ENCODE data around the gene SLC30A4. TPM values are rescaled to one million over a fixed set of nuclear protein-coding genes. Genes with fewer than 3 reads are reported as not detected.
A peak's percentile ranks its signal among the peaks of the same experiment; 100 is the strongest.
"Not testable (repeated sequence)": the region's sequence is repeated elsewhere in the genome, so short reads cannot be mapped to it uniquely, and the experiment has no call there.

SLC30A4 gene
- polyA plus RNA-seq, 2 of the 4 experiments (the other 2 are of a cell fraction), result 2.2 to 3.1 TPM

DNA sequence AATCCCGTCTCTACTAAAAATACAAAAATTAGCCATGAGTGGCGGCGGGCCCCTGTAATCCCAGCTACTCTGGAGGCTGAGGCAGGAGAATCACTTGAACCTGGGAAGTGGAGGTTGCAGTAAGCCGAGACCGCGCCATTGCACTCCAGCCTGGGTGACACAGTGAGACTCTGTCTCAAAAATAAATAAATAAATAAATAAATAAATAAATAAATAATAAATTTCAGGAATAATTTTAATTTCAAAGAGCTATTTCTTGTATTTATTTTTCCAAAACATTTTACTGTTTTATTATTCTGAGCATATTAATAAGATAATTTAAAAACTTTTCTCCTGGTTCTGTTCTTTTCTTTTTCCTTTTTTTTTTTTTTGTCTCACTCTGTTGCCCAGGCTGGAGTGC, 15.4 kb downstream of the SLC30A4 start:
- H3K9me3 ChIP-seq; FAIRE-seq; H3K4me2 ChIP-seq; H3K4me1 ChIP-seq; H3K27ac ChIP-seq; CTCF ChIA-PET; ATAC-seq; H3K4me3 ChIP-seq; POLR2A ChIA-PET; DNase-seq (ENCODE audit: low read depth in 1 of 2, low spot score in 1 of 2): not testable (repeated sequence)
- WGBS (ENCODE audit: missing lambda C conversion rate), result 95% methylated on average over 6 of the region's 6 CpGs
- peak; percentile 32; the same call in 1 of the 2 replicates for TF ChIP-seq ZC3H11A (IDR thresholded peaks at IDR 0.05)

DNA sequence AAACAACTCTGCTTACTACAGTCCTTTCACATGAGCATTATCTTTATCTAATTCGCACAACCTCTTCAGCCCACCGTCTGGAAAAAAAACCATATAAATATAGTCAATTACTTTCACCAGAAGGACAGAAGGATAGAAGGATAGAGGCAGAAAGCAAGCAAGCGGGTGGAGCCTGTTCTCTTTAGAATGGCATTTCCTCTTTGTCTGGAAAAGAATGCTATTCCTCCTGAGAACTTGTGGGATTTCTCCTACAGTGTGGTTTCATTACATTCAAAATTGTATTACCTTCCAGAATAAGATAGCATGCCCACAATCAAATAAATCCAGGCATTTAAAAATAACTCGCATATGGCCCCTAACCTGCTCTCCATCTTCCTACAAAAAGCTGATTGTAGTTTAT, 23.1 kb downstream of the SLC30A4 start:
- ChIA-PET CTCF (no interaction called here), POLR2A (no interaction called here)
- 82% methylated on average over 4 of the region's 4 CpGs for WGBS (ENCODE audit: missing lambda C conversion rate)
- H3K9me3 ChIP-seq, result no peaks in the 10 kb centered on the region
- DNase-seq (ENCODE audit: low read depth in 1 of 2, low spot score in 1 of 2) (no peak), ATAC-seq (no peak), FAIRE-seq (no peak)
- H3K4me3 ChIP-seq, result no peak overlapping the region
- H3K27ac ChIP-seq, result no peak overlapping the region
- no peaks in the 10 kb centered on the region for H3K4me1 ChIP-seq
- no peak for TF ChIP-seq NPAS2 (CRISPR knock-in tag; IDR thresholded peaks at IDR 0.05; ENCODE audit: borderline replicate concordance)
- TF ChIP-seq, protein P1, sequence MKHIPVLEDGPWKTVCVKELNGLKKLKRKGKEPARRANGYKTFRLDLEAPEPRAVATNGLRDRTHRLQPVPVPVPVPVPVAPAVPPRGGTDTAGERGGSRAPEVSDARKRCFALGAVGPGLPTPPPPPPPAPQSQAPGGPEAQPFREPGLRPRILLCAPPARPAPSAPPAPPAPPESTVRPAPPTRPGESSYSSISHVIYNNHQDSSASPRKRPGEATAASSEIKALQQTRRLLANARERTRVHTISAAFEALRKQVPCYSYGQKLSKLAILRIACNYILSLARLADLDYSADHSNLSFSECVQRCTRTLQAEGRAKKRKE (CRISPR knock-in tag; IDR thresholded peaks at IDR 0.05; ENCODE audit: low read depth), result no peak
- TF ChIP-seq, protein P2, sequence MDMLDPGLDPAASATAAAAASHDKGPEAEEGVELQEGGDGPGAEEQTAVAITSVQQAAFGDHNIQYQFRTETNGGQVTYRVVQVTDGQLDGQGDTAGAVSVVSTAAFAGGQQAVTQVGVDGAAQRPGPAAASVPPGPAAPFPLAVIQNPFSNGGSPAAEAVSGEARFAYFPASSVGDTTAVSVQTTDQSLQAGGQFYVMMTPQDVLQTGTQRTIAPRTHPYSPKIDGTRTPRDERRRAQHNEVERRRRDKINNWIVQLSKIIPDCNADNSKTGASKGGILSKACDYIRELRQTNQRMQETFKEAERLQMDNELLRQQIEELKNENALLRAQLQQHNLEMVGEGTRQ (IDR thresholded peaks at IDR 0.05), result no peak
- no peak for TF ChIP-seq MYC (IDR thresholded peaks at IDR 0.05; ENCODE audit: borderline replicate concordance, low read length)
- no peak for TF ChIP-seq ESRRA (IDR thresholded peaks at IDR 0.05; ENCODE audit: borderline replicate concordance, low read length)
- TF ChIP-seq KDM1A (IDR thresholded peaks at IDR 0.05; ENCODE audit: low read depth), result no peak
- TF ChIP-seq, protein P3, sequence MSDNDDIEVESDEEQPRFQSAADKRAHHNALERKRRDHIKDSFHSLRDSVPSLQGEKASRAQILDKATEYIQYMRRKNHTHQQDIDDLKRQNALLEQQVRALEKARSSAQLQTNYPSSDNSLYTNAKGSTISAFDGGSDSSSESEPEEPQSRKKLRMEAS (IDR thresholded peaks at IDR 0.05), result no peak
- TF ChIP-seq, protein P4, sequence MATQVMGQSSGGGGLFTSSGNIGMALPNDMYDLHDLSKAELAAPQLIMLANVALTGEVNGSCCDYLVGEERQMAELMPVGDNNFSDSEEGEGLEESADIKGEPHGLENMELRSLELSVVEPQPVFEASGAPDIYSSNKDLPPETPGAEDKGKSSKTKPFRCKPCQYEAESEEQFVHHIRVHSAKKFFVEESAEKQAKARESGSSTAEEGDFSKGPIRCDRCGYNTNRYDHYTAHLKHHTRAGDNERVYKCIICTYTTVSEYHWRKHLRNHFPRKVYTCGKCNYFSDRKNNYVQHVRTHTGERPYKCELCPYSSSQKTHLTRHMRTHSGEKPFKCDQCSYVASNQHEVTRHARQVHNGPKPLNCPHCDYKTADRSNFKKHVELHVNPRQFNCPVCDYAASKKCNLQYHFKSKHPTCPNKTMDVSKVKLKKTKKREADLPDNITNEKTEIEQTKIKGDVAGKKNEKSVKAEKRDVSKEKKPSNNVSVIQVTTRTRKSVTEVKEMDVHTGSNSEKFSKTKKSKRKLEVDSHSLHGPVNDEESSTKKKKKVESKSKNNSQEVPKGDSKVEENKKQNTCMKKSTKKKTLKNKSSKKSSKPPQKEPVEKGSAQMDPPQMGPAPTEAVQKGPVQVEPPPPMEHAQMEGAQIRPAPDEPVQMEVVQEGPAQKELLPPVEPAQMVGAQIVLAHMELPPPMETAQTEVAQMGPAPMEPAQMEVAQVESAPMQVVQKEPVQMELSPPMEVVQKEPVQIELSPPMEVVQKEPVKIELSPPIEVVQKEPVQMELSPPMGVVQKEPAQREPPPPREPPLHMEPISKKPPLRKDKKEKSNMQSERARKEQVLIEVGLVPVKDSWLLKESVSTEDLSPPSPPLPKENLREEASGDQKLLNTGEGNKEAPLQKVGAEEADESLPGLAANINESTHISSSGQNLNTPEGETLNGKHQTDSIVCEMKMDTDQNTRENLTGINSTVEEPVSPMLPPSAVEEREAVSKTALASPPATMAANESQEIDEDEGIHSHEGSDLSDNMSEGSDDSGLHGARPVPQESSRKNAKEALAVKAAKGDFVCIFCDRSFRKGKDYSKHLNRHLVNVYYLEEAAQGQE (IDR thresholded peaks at IDR 0.05), result no peak
- no peak for TF ChIP-seq SMC3 (IDR thresholded peaks at IDR 0.05)
- TF ChIP-seq BHLHE40 (IDR thresholded peaks at IDR 0.05; ENCODE audit: low read depth, low read length), result no peak
- H3K4me2 ChIP-seq, result no peak overlapping the region

DNA sequence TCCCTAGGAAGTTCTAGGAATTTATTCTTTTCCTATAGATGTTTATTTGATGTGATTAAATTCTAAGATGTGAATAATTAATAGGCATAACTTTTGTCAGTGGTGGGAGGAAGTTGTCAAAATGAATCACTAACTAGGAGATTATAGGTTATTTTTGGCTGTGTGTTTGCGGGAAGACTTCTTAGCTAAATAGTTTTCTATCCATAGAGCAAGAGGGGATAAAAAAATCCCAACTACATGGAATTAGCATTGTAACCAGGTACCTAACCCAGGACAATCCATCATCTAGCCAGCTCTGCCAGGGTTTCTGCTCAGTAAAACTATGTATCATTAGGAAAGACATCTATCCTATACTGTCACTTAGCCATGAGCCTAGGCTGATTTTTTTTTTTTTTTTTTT, 23.9 kb downstream of the SLC30A4 start:
- ChIA-PET CTCF (no interaction called here), POLR2A (no interaction called here)
- DNase-seq (ENCODE audit: low read depth in 1 of 2, low spot score in 1 of 2), result no peak
- no peak for FAIRE-seq
- TF ChIP-seq FOSB (CRISPR knock-in tag; IDR thresholded peaks at IDR 0.05) (no peak), CBX2 (IDR thresholded peaks at IDR 0.05; ENCODE audit: borderline replicate concordance, low read depth) (no peak), ESRRA (IDR thresholded peaks at IDR 0.05; ENCODE audit: borderline replicate concordance, low read length) (no peak), CHD2 (IDR thresholded peaks at IDR 0.05; ENCODE audit: low read length, partially characterized antibody) (no peak), CBX8 (IDR thresholded peaks at IDR 0.05) (no peak), NFE2L2 (conservative IDR thresholded peaks at IDR 0.05; ENCODE audit: low read length) (no peak), SMC3 (IDR thresholded peaks at IDR 0.05) (no peak), KDM1A (IDR thresholded peaks at IDR 0.05; ENCODE audit: low read depth) (no peak), MAFK (IDR thresholded peaks at IDR 0.05; ENCODE audit: partially characterized antibody) (no peak), ZC3H11A (IDR thresholded peaks at IDR 0.05) (no peak), ZSCAN20 (CRISPR knock-in tag; IDR thresholded peaks at IDR 0.05) (no peak), HOXB5 (CRISPR knock-in tag; IDR thresholded peaks at IDR 0.05) (no peak), BHLHE40 (IDR thresholded peaks at IDR 0.05; ENCODE audit: low read depth, low read length) (no peak)
- TF ChIP-seq, protein P5, sequence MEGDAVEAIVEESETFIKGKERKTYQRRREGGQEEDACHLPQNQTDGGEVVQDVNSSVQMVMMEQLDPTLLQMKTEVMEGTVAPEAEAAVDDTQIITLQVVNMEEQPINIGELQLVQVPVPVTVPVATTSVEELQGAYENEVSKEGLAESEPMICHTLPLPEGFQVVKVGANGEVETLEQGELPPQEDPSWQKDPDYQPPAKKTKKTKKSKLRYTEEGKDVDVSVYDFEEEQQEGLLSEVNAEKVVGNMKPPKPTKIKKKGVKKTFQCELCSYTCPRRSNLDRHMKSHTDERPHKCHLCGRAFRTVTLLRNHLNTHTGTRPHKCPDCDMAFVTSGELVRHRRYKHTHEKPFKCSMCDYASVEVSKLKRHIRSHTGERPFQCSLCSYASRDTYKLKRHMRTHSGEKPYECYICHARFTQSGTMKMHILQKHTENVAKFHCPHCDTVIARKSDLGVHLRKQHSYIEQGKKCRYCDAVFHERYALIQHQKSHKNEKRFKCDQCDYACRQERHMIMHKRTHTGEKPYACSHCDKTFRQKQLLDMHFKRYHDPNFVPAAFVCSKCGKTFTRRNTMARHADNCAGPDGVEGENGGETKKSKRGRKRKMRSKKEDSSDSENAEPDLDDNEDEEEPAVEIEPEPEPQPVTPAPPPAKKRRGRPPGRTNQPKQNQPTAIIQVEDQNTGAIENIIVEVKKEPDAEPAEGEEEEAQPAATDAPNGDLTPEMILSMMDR (IDR thresholded peaks at IDR 0.05), result no peak
- TF ChIP-seq, protein P6, sequence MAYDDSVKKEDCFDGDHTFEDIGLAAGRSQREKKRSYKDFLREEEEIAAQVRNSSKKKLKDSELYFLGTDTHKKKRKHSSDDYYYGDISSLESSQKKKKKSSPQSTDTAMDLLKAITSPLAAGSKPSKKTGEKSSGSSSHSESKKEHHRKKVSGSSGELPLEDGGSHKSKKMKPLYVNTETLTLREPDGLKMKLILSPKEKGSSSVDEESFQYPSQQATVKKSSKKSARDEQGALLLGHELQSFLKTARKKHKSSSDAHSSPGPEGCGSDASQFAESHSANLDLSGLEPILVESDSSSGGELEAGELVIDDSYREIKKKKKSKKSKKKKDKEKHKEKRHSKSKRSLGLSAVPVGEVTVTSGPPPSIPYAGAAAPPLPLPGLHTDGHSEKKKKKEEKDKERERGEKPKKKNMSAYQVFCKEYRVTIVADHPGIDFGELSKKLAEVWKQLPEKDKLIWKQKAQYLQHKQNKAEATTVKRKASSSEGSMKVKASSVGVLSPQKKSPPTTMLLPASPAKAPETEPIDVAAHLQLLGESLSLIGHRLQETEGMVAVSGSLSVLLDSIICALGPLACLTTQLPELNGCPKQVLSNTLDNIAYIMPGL (CRISPR knock-in tag; IDR thresholded peaks at IDR 0.05; ENCODE audit: borderline replicate concordance), result no peak
- no peak for ATAC-seq
- Histone ChIP-seq H3K4me3 (no peak overlapping the region), H3K27ac (no peak overlapping the region), H3K9me3 (no peaks in the 10 kb centered on the region), H3K4me1 (no peaks in the 10 kb centered on the region), H3K4me2 (no peak overlapping the region)
- 96% methylated on average over 1 of the region's 1 CpG for WGBS (ENCODE audit: missing lambda C conversion rate)
